CD4-positive, CD25-positive, alpha-beta regulatory T cell (primary cell): ENCODE data around the gene DHX38. TPM values are rescaled to one million over a fixed set of nuclear protein-coding genes. Genes with fewer than 3 reads are reported as not detected.
"Not testable (repeated sequence)": the region's sequence is repeated elsewhere in the genome, so short reads cannot be mapped to it uniquely, and the experiment has no call there.

Source experiments
- ATAC-seq, 2 donors: fragments of 150-1000 bp; cut with Tn5 transposase; one replicate each; pipeline ENCODE4 v1.10.0; 2021; ENCODE audit warnings: low read depth in 2 of 2, moderate number of reproducible peaks in 2 of 2, moderate library complexity in 1 of 2
- DNase-seq, 3 donors: peaks; one replicate each; pipeline versions ENCODE4 v3.0.0 to v3.0.0-alpha.2; 2012 to 2022; ENCODE audit warnings: mixed read lengths in 1 of 3
- H3K27ac ChIP-seq: one replicate; pipeline ENCODE4 v1.7.0; 2013; ENCODE audit warnings: mild to moderate bottlenecking, low read length; ENCODE audit not compliant: insufficient read depth, poor library complexity, severe bottlenecking
- H3K27me3 ChIP-seq: one replicate; pipeline ENCODE4 v1.7.0; 2013; ENCODE audit warnings: low read length; ENCODE audit not compliant: control insufficient read depth, insufficient read depth
- H3K36me3 ChIP-seq: one replicate; pipeline ENCODE4 v1.7.0; 2013; ENCODE audit warnings: mild to moderate bottlenecking, low read length, moderate library complexity; ENCODE audit not compliant: control insufficient read depth, insufficient read depth
- H3K4me1 ChIP-seq: 2 replicates; pipeline ENCODE4 v1.7.0; 2013; ENCODE audit warnings: mild to moderate bottlenecking, low read length; ENCODE audit not compliant: insufficient read depth, control insufficient read depth, poor library complexity, severe bottlenecking
- H3K4me3 ChIP-seq: one replicate; pipeline ENCODE4 v1.7.0; 2013; ENCODE audit warnings: low read depth, mild to moderate bottlenecking, low read length, moderate library complexity
- H3K9me3 ChIP-seq, 2 experiments: 1 replicate in 1 of 2; 2 replicates in 1 of 2; pipeline ENCODE4 v1.7.0; 2013; ENCODE audit warnings: low read length in 2 of 2, mild to moderate bottlenecking in 1 of 2, moderate library complexity in 1 of 2; ENCODE audit not compliant: control insufficient read depth in 2 of 2
- H3K27ac Mint-ChIP-seq, 3 donors: one replicate each; pipeline ENCODE4 v1.8.0; 2020 to 2022; ENCODE audit warnings: mild to moderate bottlenecking in 3 of 3, mixed read lengths in 3 of 3, moderate library complexity in 2 of 3
- H3K27me3 Mint-ChIP-seq: one replicate; pipeline ENCODE4 v1.8.0; 2022; ENCODE audit warnings: mild to moderate bottlenecking, mixed read lengths
- H3K36me3 Mint-ChIP-seq: one replicate; pipeline ENCODE4 v1.8.0; 2020; ENCODE audit warnings: mixed read lengths
- H3K4me1 Mint-ChIP-seq, 4 donors: one replicate each; pipeline ENCODE4 v1.8.0; 2020 to 2022; ENCODE audit warnings: mixed read lengths in 4 of 4, mild to moderate bottlenecking in 1 of 4
- H3K4me3 Mint-ChIP-seq, 4 donors: one replicate each; pipeline ENCODE4 v1.8.0; 2020 to 2022; ENCODE audit warnings: mild to moderate bottlenecking in 4 of 4, mixed read lengths in 4 of 4, moderate library complexity in 3 of 4
- H3K9me3 Mint-ChIP-seq, 7 donors: one replicate each; pipeline ENCODE4 v1.8.0; 2020 to 2022; ENCODE audit warnings: mixed read lengths in 7 of 7, mild to moderate bottlenecking in 3 of 7, moderate library complexity in 2 of 7
- polyA plus RNA-seq, 4 donors: library from polyadenylated mRNA; unstranded; fragments of 300-500 nt; fragmentation: Illumina TruSeq; gene quantifications; one replicate each; pipeline ENCODE4 v1.2.3, GENCODE V29; 2021
- total RNA-seq: library from RNA; stranded (reverse); gene quantifications from one replicate; pipeline ENCODE4 v1.2.3, GENCODE V29; 2022

DHX38 gene
- total and polyA plus RNA-seq, 5 donors from 2014 or later, result 19.9 to 113 (median 24.5) TPM

GRCh38 chr16:72072514-72073342, 20.9 kb upstream of the DHX38 start:
- DNase-seq (no peak), ATAC-seq (no peak)
- no peak overlapping the region for H3K4me3 ChIP-seq
- H3K27me3 Mint-ChIP-seq, result no peaks in the 10 kb centered on the region
- no peaks in the 10 kb centered on the region for H3K27me3 ChIP-seq
- H3K36me3 Mint-ChIP-seq, result no peaks in the 10 kb centered on the region
- no peak overlapping the region for H3K27ac Mint-ChIP-seq
- no peaks in the 10 kb centered on the region for H3K4me1 Mint-ChIP-seq
- H3K9me3 ChIP-seq, result no peaks in the 10 kb centered on the region
- no peak overlapping the region for H3K27ac ChIP-seq
- H3K4me1 ChIP-seq, result no peaks in the 10 kb centered on the region
- H3K9me3 Mint-ChIP-seq, result no peaks in the 10 kb centered on the region
- H3K36me3 ChIP-seq, result no peaks in the 10 kb centered on the region
- H3K4me3 Mint-ChIP-seq, result no peak overlapping the region

DNA sequence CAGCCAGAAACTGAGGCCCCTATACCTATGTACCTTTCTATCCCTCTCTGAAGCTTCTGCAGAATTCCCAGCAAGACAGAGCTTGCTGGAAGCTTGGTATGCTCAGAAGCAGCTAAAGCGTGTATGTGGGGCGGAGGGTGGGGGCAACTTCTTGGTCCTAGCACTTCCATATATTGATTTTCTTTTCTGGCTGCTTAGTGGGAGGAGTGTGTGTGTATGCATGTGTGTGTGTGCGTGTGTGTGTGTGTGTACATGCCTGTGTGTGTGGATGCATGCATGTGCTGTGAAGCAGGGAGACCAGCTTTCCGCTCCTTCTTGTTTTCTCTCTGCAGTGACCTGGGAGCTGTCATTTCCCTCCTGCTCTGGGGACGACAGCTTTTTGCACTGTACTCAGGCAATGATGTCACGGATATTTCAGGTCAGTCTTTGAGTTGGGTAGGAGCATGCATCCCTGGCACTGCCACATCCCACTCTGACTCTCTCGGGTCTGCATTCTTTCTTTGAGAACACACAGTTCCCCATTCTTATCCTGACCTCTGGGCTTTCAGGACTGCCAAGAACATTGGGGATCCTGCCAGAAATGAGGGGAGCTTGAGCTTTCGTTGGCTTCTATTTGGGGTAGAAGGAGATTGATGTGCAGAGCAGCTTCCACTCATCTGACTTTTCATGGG, 20.0 kb upstream of the DHX38 start:
- H3K4me1 Mint-ChIP-seq, result no peaks in the 10 kb centered on the region
- H3K36me3 ChIP-seq, result no peaks in the 10 kb centered on the region
- ATAC-seq, result no peak
- H3K4me3 Mint-ChIP-seq, result no peak overlapping the region
- DNase-seq, result no peak
- no peak overlapping the region for H3K27ac ChIP-seq
- no peak overlapping the region for H3K4me3 ChIP-seq
- H3K27ac Mint-ChIP-seq, result no peak overlapping the region
- H3K4me1 ChIP-seq, result no peaks in the 10 kb centered on the region
- no peaks in the 10 kb centered on the region for H3K9me3 ChIP-seq
- H3K27me3 ChIP-seq, result no peaks in the 10 kb centered on the region
- no peaks in the 10 kb centered on the region for H3K36me3 Mint-ChIP-seq
- H3K9me3 Mint-ChIP-seq, result no peaks in the 10 kb centered on the region
- H3K27me3 Mint-ChIP-seq, result no peaks in the 10 kb centered on the region

DNA sequence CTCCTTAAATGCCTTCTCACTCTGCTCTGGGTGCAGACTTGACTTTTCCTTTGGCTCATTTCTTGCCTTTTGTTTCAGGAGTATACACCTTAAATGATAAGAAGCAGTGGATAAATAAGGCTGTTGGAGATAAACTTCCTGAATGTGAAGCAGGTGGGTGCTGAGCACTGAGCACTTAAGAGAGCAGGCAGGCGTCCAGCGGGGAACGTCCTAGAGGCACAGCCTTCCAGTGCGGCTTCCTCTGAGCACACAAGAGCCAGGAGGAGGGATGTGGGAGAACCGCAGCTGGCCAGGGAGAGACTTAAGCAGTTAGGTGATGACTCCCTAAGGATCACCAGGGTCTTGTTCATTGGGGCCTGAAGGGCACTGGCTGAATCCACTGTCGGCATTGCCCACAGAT, 18.6 kb upstream of the DHX38 start:
- H3K27me3 Mint-ChIP-seq, result not testable (repeated sequence)

DNA sequence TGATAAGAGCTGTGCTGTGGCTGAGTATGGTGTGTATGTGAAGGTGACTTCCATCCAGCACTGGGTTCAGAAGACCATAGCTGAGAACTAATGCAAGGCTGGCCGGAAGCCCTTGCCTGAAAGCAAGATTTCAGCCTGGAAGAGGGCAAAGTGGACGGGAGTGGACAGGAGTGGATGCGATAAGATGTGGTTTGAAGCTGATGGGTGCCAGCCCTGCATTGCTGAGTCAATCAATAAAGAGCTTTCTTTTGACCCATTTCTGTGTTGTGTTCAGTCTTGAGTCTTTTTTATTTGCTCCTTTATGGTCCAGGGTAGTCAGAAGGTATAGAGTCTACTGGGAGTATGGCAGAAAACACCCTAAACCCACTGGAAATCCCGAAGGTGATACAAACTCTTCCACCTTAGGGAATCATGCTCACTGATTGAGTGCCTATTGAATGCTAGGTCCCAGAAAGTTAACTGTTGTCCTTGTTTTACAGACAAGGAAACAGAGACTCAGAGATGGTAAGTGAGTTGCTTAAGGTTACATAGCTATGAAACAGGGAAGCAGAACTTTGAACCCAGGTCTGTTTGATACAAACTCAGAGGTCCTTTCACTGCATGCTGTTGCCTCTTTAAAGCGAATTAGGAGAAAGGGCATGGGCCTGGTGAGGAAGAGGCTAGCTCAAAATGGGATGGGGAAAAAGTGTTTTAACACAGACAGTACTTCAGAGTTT, 16.5 kb upstream of the DHX38 start:
- not testable (repeated sequence) for H3K9me3 Mint-ChIP-seq, H3K27ac ChIP-seq, H3K27me3 ChIP-seq, H3K4me1 ChIP-seq, H3K27ac Mint-ChIP-seq, H3K4me3 Mint-ChIP-seq, H3K4me1 Mint-ChIP-seq, DNase-seq, ATAC-seq, H3K4me3 ChIP-seq, H3K36me3 ChIP-seq, H3K36me3 Mint-ChIP-seq, H3K9me3 ChIP-seq, H3K27me3 Mint-ChIP-seq

More for the DNA sequence above, 18.6 kb upstream of the DHX38 start:
- not testable (repeated sequence) for H3K4me1 Mint-ChIP-seq, H3K27me3 ChIP-seq, H3K27ac ChIP-seq, H3K36me3 ChIP-seq, H3K36me3 Mint-ChIP-seq, H3K4me3 ChIP-seq, DNase-seq, H3K4me1 ChIP-seq, H3K9me3 ChIP-seq, ATAC-seq, H3K9me3 Mint-ChIP-seq, H3K27ac Mint-ChIP-seq, H3K4me3 Mint-ChIP-seq

GRCh38 chr16:72083778-72084404, 9.8 kb upstream of the DHX38 start:
- H3K27me3 ChIP-seq, result no peaks in the 10 kb centered on the region
- peaks cover 0 to 8% (median 2%) of the 10 kb centered on the region in 7 donors for H3K9me3 Mint-ChIP-seq
- H3K36me3 Mint-ChIP-seq, result peaks cover 35% of the 10 kb centered on the region
- no peak overlapping the region for H3K27ac Mint-ChIP-seq
- H3K27ac ChIP-seq, result no peak overlapping the region
- H3K9me3 ChIP-seq, result peaks cover 4 to 9% of the 10 kb centered on the region in 2 experiments
- H3K36me3 ChIP-seq, result peaks cover 40% of the 10 kb centered on the region
- no peaks in the 10 kb centered on the region for H3K27me3 Mint-ChIP-seq
- H3K4me3 Mint-ChIP-seq, result no peak overlapping the region
- no peak for DNase-seq
- no peaks in the 10 kb centered on the region for H3K4me1 ChIP-seq
- H3K4me3 ChIP-seq, result no peak overlapping the region
- no peak for ATAC-seq
- H3K4me1 Mint-ChIP-seq, result peaks cover 0 to 7% (median 1%) of the 10 kb centered on the region in 4 donors

DNA sequence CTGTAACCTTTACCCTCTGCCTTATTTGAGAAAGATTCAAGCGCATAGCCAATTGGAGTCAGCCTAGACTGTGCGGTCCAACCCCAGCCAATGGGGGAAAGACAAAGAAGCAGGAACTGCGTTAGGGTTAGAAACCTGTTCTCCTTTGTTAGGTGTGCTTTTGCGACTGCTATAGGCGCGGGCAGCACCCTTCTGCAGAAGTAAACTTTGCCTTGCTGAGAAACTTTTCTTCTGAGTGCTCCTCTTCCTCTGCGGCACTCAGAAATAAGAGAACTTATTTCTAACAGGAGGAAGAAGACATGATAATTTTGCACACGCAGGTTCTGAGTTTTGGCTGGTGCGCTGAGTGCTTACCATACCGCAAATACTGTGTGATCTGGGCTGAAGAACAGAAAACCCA, 9.2 kb upstream of the DHX38 start:
- Histone ChIP-seq H3K36me3 (peaks cover 46% of the 10 kb centered on the region), H3K4me3 (no peak overlapping the region), H3K9me3 (peaks cover 4 to 9% of the 10 kb centered on the region in 2 experiments), H3K27ac (no peak overlapping the region), H3K27me3 (no peaks in the 10 kb centered on the region), H3K4me1 (no peaks in the 10 kb centered on the region)
- H3K27ac Mint-ChIP-seq, result no peak overlapping the region
- H3K9me3 Mint-ChIP-seq, result peaks cover 0 to 8% (median 2%) of the 10 kb centered on the region in 7 donors
- no peak for DNase-seq
- peaks cover 41% of the 10 kb centered on the region for H3K36me3 Mint-ChIP-seq
- H3K4me3 Mint-ChIP-seq, result no peak overlapping the region
- no peak for ATAC-seq
- no peaks in the 10 kb centered on the region for H3K27me3 Mint-ChIP-seq
- peaks cover 0 to 7% (median 1%) of the 10 kb centered on the region in 4 donors for H3K4me1 Mint-ChIP-seq

- H3K36me3 Mint-ChIP-seq, result peaks cover 46% of the 10 kb centered on the region
- Histone ChIP-seq H3K9me3 (peaks cover 4 to 9% of the 10 kb centered on the region in 2 experiments), H3K36me3 (peaks cover 51% of the 10 kb centered on the region), H3K4me3 (no peak overlapping the region), H3K4me1 (no peaks in the 10 kb centered on the region), H3K27ac (no peak overlapping the region), H3K27me3 (no peaks in the 10 kb centered on the region)
- no peak overlapping the region for H3K27ac Mint-ChIP-seq
- H3K9me3 Mint-ChIP-seq, result peaks cover 0 to 8% (median 2%) of the 10 kb centered on the region in 7 donors
- DNase-seq, result no peak
- no peak overlapping the region for H3K4me3 Mint-ChIP-seq
- H3K4me1 Mint-ChIP-seq, result peaks cover 0 to 7% (median 2%) of the 10 kb centered on the region in 4 donors
- no peaks in the 10 kb centered on the region for H3K27me3 Mint-ChIP-seq
- no peak for ATAC-seq
Measured at GRCh38 chr16:72085002-72085401, 8.6 kb upstream of the DHX38 start.
